Mucosa of gallbladder (tissue), 1 donor: ENCODE data around the gene PTGS1. TPM values are rescaled to one million over a fixed set of nuclear protein-coding genes. Genes with fewer than 3 reads are reported as not detected.
"Not testable (repeated sequence)": the region's sequence is repeated elsewhere in the genome, so short reads cannot be mapped to it uniquely, and the experiment has no call there.

Experiments used
- DNase-seq: peaks from one replicate; pipeline ENCODE4 v3.0.0-alpha.2; 2020; ENCODE audit warnings: low spot score
- total RNA-seq: library from RNA; stranded (reverse); gene quantifications from one replicate; pipeline ENCODE4 v1.2.1, GENCODE V29; 2021
- donor health status: DM: no; HTN: no; CAD: no.

Gene PTGS1
- 24.1 TPM for total RNA-seq

GRCh38 chr9:122370869-122371755 lies at the start of gene PTGS1:
PTGS1 (plus strand) TSS chr9:122371024; CDS start chr9:122371085, 61 bp downstream.
- DNase-seq: peak; percentile 38

GRCh38 chr9:122322553-122322952 lies 48.3 kb upstream of the PTGS1 start:
- DNase-seq: no peak

GRCh38 chr9:122324665-122325064 lies 46.2 kb upstream of the PTGS1 start:
- DNase-seq: not testable (repeated sequence)

GRCh38 chr9:122325124-122325523 lies 45.7 kb upstream of the PTGS1 start:
- DNase-seq: no peak

GRCh38 chr9:122327175-122327574 lies 43.6 kb upstream of the PTGS1 start:
- no peak for DNase-seq

GRCh38 chr9:122329597-122329996 lies 41.2 kb upstream of the PTGS1 start:
- no peak for DNase-seq

GRCh38 chr9:122330466-122330865 lies 40.4 kb upstream of the PTGS1 start:
- not testable (repeated sequence) for DNase-seq

GRCh38 chr9:122331523-122331927 lies 39.3 kb upstream of the PTGS1 start:
- DNase-seq: no peak

- DNase-seq: no peak
Observed at GRCh38 chr9:122332083-122332482, 38.7 kb upstream of the PTGS1 start.

GRCh38 chr9:122332644-122333043 lies 38.2 kb upstream of the PTGS1 start:
- no peak for DNase-seq

GRCh38 chr9:122333169-122333808 lies 37.5 kb upstream of the PTGS1 start:
- no peak for DNase-seq

- DNase-seq: no peak
Observed at GRCh38 chr9:122334916-122335315, 35.9 kb upstream of the PTGS1 start.

GRCh38 chr9:122336189-122336588 lies 34.6 kb upstream of the PTGS1 start:
- no peak for DNase-seq

- no peak for DNase-seq
Observed at GRCh38 chr9:122336866-122337555, 33.8 kb upstream of the PTGS1 start.

GRCh38 chr9:122337556-122337929 lies 33.3 kb upstream of the PTGS1 start:
- DNase-seq: no peak

GRCh38 chr9:122338536-122338935 lies 32.3 kb upstream of the PTGS1 start:
- DNase-seq: no peak

- no peak for DNase-seq
Observed at GRCh38 chr9:122338994-122339393, 31.8 kb upstream of the PTGS1 start.

GRCh38 chr9:122339579-122339978 lies 31.2 kb upstream of the PTGS1 start:
- DNase-seq: no peak

- DNase-seq: no peak
Observed at GRCh38 chr9:122340161-122340560, 30.7 kb upstream of the PTGS1 start.

GRCh38 chr9:122342323-122343050 lies 28.3 kb upstream of the PTGS1 start:
- DNase-seq: no peak

- no peak for DNase-seq
Observed at GRCh38 chr9:122346478-122347347, 24.1 kb upstream of the PTGS1 start.
